ENCODE measurements around the gene PTPRO. TPM values are rescaled to one million over a fixed set of nuclear protein-coding genes. Genes with fewer than 3 reads are reported as not detected.

PTPRO gene
- total RNA-seq, 1 experiment from 2014 or later, result 0.52 TPM

- no peaks in the 10 kb centered on the region for H3K36me3 Mint-ChIP-seq (ENCODE audit: insufficient read depth in 1 of 3, low read depth in 3 of 3)
- no peaks in the 10 kb centered on the region; the same call in 1 of the 2 replicates for H3K27me3 Mint-ChIP-seq (ENCODE audit: low read depth)
- no peak overlapping the region for H3K23ac ChIP-seq (ENCODE audit: insufficient read length, low read depth, low read length)
- no peak overlapping the region for H3T11ph ChIP-seq (ENCODE audit: low read length)
- no peak overlapping the region for H3K18ac ChIP-seq (ENCODE audit: insufficient read length, low read depth, low read length)
- no peak overlapping the region for H3K9ac ChIP-seq (ENCODE audit: extremely low read depth, insufficient read length, low read length)
- no peak overlapping the region for H2AFZ ChIP-seq (ENCODE audit: low read length)
- no peak overlapping the region for H3K14ac ChIP-seq (ENCODE audit: insufficient read depth, low read length)
- no peak overlapping the region for H2BK15ac ChIP-seq (ENCODE audit: low read depth, low read length)
- H4K20me1 ChIP-seq (ENCODE audit: control insufficient read depth, insufficient read depth, insufficient read length), result no peaks in the 10 kb centered on the region
- no peak overlapping the region for H4K5ac ChIP-seq (ENCODE audit: insufficient read length, low read depth, low read length)
- H3K4me1 ChIP-seq (ENCODE audit: insufficient read depth, low read length), result peaks cover 6% of the 10 kb centered on the region; the same call in 1 of the 2 replicates
- no peak overlapping the region for H2BK20ac ChIP-seq (ENCODE audit: low read depth, low read length, poor library complexity, severe bottlenecking)
- no peaks in the 10 kb centered on the region for H3K79me1 ChIP-seq (ENCODE audit: insufficient read depth, low read depth, low read length, poor library complexity, severe bottlenecking)
- no peaks in the 10 kb centered on the region for H3K79me2 ChIP-seq (ENCODE audit: insufficient read depth, low read length)
- H3K56ac ChIP-seq (ENCODE audit: insufficient read length, low read depth, low read length), result no peak overlapping the region
- no peak overlapping the region for H2BK12ac ChIP-seq (ENCODE audit: insufficient read length, low read depth, low read length)
- no peaks in the 10 kb centered on the region for H3K9me3 Mint-ChIP-seq
- no peak for DNase-seq
- no peak overlapping the region for H2AK5ac ChIP-seq (ENCODE audit: insufficient read length, low read length)
- H4K8ac ChIP-seq (replicated peaks; ENCODE audit: insufficient read length, low read depth, low read length), result no peak overlapping the region
- no peaks in the 10 kb centered on the region for H3K23me2 ChIP-seq (ENCODE audit: insufficient read length, low read depth, low read length, poor library complexity, severe bottlenecking)
- H3K27ac ChIP-seq (ENCODE audit: insufficient read length, low read depth, low read length), result no peak overlapping the region
- no peak overlapping the region for H2BK5ac ChIP-seq (ENCODE audit: insufficient read length, low read length)
- H4K91ac ChIP-seq (ENCODE audit: insufficient read length, low read depth, low read length), result no peak overlapping the region
- H3K9me3 ChIP-seq (ENCODE audit: control insufficient read depth, low read depth, low read length), result no peaks in the 10 kb centered on the region
- WGBS (ENCODE audit: extremely low coverage, insufficient read length, low lambda C conversion rate), result no CpG with 5 or more reads among the region's 1 CpG
- H3K4me2 ChIP-seq (ENCODE audit: insufficient read depth, insufficient read length, low read length), result no peak overlapping the region
- no peak overlapping the region for H2BK120ac ChIP-seq (ENCODE audit: low read depth, low read length, poor library complexity, severe bottlenecking)
- no peaks in the 10 kb centered on the region for H3K27me3 ChIP-seq (ENCODE audit: insufficient read depth, low read length)
- no peak overlapping the region for H3K4ac ChIP-seq (ENCODE audit: low read depth, low read length)
- TF ChIP-seq CTCF (conservative IDR thresholded peaks at IDR 0.05), result no peak
- peaks cover 7 to 15% of the 10 kb centered on the region in 2 experiments for H3K4me1 Mint-ChIP-seq
- no peak overlapping the region for H3K4me3 Mint-ChIP-seq
- no peak overlapping the region for H3K27ac Mint-ChIP-seq
Observed at GRCh38 chr12:15429262-15429661, 107.0 kb downstream of the PTPRO start.

All from H9 (cell line).